Measurements from ENCODE around the gene PRKX.
"Not testable (repeated sequence)": the region's sequence is repeated elsewhere in the genome, so short reads cannot be mapped to it uniquely, and the experiment has no call there.

The PRKX gene

DNA sequence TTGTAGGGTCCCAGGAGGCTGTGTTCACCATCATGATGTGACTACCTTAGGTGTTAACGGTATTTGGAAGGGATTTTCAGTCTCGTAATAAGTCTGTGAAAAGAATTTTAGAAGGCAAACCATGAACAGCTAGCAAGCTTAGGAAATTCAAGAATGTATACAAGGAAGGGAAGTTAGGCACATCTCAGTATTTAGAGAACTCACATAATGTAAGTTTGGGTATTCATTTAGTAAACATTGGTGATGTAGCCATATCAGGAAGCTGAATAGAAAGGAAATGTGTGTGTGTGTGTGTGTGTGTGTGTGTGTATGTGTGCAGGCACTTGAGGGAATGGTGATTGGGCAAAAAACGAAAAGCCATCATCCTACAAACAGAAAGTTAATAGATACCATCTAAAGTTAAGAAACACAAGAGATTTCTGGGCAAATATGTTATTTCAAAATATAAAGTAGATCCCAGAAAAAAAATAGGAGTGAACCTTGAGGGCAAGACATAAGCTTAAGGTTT, 34.7 kb upstream of the PRKX start:
- Histone ChIP-seq H3K4me2 (ENCODE audit: low read length) (no peak overlapping the region), H3F3A (ENCODE audit: insufficient read depth, low read length) (no peaks in the 10 kb centered on the region), H3K9ac (ENCODE audit: low read length) (no peak overlapping the region), H3K4me1 (ENCODE audit: insufficient read depth, low read length, severe bottlenecking) (no peaks in the 10 kb centered on the region), H3K9me2 (ENCODE audit: low read depth, low read length) (no peaks in the 10 kb centered on the region), H3K27me3 (ENCODE audit: insufficient read depth, low read length) (no peaks in the 10 kb centered on the region), H3K9me3 (ENCODE audit: low read length) (no peaks in the 10 kb centered on the region), H3K79me2 (ENCODE audit: insufficient read depth, low read length) (no peaks in the 10 kb centered on the region), H4K20me1 (ENCODE audit: insufficient read depth, low read length) (no peaks in the 10 kb centered on the region), H3K27ac (ENCODE audit: low read depth, low read length, poor library complexity, severe bottlenecking) (no peak overlapping the region), H3K36me3 (ENCODE audit: insufficient read depth, low read length) (no peaks in the 10 kb centered on the region), H2AFZ (ENCODE audit: low read length) (no peak overlapping the region), H3K4me3 (ENCODE audit: low read depth, low read length, poor library complexity, severe bottlenecking) (no peak overlapping the region)
- no peak for TF ChIP-seq EZH2 (IDR thresholded peaks at IDR 0.05; ENCODE audit: borderline replicate concordance, low read length)
- no peak for TF ChIP-seq CTCF (IDR thresholded peaks at IDR 0.05; ENCODE audit: low read length)

DNA sequence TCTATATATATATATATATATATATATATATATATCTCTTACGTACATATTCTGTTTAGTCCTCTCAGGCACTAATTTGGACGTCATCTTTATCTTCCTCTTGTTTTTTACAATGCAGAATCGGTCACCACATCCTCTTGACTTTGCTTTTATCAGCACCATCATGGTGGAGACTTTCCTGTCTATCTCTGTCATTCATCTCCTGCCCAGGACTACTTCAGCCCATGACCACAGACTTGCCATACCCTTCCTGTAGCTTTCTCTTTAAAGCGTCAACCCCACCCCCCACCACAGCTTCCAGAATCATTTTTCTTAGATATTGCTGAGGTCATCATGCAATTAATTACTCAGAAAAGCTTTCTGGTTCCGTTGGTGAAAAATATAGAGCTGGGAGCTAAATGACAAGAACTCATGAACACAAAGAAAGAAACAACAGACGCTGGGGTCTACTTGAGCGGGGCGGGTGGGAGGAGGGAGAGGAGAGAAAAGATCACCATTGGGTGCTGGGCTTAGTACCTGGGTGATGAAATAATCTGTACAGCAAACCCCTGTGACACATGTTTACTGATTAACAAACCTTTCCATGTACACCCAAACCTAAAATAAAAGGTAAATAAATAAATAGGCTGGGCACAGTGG, 30.5 kb upstream of the PRKX start:
- H3K36me3 ChIP-seq (ENCODE audit: insufficient read depth, low read length), result no peaks in the 10 kb centered on the region
- no peaks in the 10 kb centered on the region for H3K9me2 ChIP-seq (ENCODE audit: low read depth, low read length)
- no peaks in the 10 kb centered on the region for H4K20me1 ChIP-seq (ENCODE audit: insufficient read depth, low read length)
- H3K9ac ChIP-seq (ENCODE audit: low read length), result no peak overlapping the region
- no peak for TF ChIP-seq EZH2 (IDR thresholded peaks at IDR 0.05; ENCODE audit: borderline replicate concordance, low read length)
- TF ChIP-seq CTCF (IDR thresholded peaks at IDR 0.05; ENCODE audit: low read length), result no peak
- no peak overlapping the region for H3K27ac ChIP-seq (ENCODE audit: low read depth, low read length, poor library complexity, severe bottlenecking)
- no peak overlapping the region for H2AFZ ChIP-seq (ENCODE audit: low read length)
- no peak overlapping the region for H3K4me2 ChIP-seq (ENCODE audit: low read length)
- H3K79me2 ChIP-seq (ENCODE audit: insufficient read depth, low read length), result no peaks in the 10 kb centered on the region
- H3K9me3 ChIP-seq (ENCODE audit: low read length), result no peaks in the 10 kb centered on the region
- no peaks in the 10 kb centered on the region for H3K27me3 ChIP-seq (ENCODE audit: insufficient read depth, low read length)
- no peaks in the 10 kb centered on the region for H3K4me1 ChIP-seq (ENCODE audit: insufficient read depth, low read length, severe bottlenecking)
- no peaks in the 10 kb centered on the region for H3F3A ChIP-seq (ENCODE audit: insufficient read depth, low read length)
- H3K4me3 ChIP-seq (ENCODE audit: low read depth, low read length, poor library complexity, severe bottlenecking), result no peak overlapping the region

DNA sequence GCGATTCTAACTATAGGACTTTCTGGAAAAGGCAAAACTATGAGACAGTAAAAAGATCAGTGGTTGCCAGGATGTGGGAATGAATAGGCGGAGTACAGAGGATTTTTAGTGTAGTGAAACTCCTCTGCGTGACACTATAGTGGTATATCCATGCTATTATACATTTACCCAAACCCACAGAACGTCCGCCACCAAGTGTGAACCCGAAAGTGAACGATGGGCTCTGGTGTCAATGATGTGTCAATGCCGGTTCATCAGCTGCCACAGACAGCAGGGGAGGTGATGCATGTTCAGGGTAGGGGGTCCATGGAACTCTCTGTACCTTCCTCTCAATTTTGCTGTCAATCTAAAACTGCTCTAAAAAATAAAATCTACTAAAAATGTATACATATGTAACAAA, 27.5 kb upstream of the PRKX start:
- not testable (repeated sequence) for H2AFZ ChIP-seq (ENCODE audit: low read length); H3K36me3 ChIP-seq (ENCODE audit: insufficient read depth, low read length); H3K4me1 ChIP-seq (ENCODE audit: insufficient read depth, low read length, severe bottlenecking); H3F3A ChIP-seq (ENCODE audit: insufficient read depth, low read length); H3K4me2 ChIP-seq (ENCODE audit: low read length); H3K9ac ChIP-seq (ENCODE audit: low read length); H3K9me2 ChIP-seq (ENCODE audit: low read depth, low read length); H4K20me1 ChIP-seq (ENCODE audit: insufficient read depth, low read length); H3K79me2 ChIP-seq (ENCODE audit: insufficient read depth, low read length); H3K27me3 ChIP-seq (ENCODE audit: insufficient read depth, low read length); H3K4me3 ChIP-seq (ENCODE audit: low read depth, low read length, poor library complexity, severe bottlenecking); H3K9me3 ChIP-seq (ENCODE audit: low read length); H3K27ac ChIP-seq (ENCODE audit: low read depth, low read length, poor library complexity, severe bottlenecking)

DNA sequence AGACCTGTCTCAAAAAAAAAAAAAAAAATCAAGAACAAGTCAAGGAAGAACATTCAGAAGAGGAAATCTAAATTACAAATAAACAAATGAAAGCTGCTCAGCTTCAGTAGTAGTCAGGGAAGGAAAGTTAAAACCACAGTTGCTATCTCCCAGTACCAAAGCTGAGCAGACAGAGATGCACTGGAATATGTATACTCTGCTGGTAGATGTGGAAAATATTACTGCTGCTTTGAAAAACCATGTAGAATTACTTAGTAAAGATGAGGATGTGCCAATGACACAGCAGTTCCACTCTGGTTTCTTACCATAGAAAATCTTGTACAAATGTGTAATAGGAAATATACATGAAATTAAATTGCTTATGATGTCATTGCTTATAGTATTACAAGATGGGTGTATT, 25.1 kb upstream of the PRKX start:
- H3K4me1 ChIP-seq (ENCODE audit: insufficient read depth, low read length, severe bottlenecking), result no peaks in the 10 kb centered on the region
- no peaks in the 10 kb centered on the region for H4K20me1 ChIP-seq (ENCODE audit: insufficient read depth, low read length)
- H3K79me2 ChIP-seq (ENCODE audit: insufficient read depth, low read length), result no peaks in the 10 kb centered on the region
- no peaks in the 10 kb centered on the region for H3K36me3 ChIP-seq (ENCODE audit: insufficient read depth, low read length)
- TF ChIP-seq EZH2 (IDR thresholded peaks at IDR 0.05; ENCODE audit: borderline replicate concordance, low read length), result no peak
- no peak for TF ChIP-seq CTCF (IDR thresholded peaks at IDR 0.05; ENCODE audit: low read length)
- no peak overlapping the region for H3K27ac ChIP-seq (ENCODE audit: low read depth, low read length, poor library complexity, severe bottlenecking)
- no peak overlapping the region for H3K9ac ChIP-seq (ENCODE audit: low read length)
- H3K9me3 ChIP-seq (ENCODE audit: low read length), result no peaks in the 10 kb centered on the region
- H3K4me2 ChIP-seq (ENCODE audit: low read length), result no peak overlapping the region
- no peak overlapping the region for H3K4me3 ChIP-seq (ENCODE audit: low read depth, low read length, poor library complexity, severe bottlenecking)
- no peaks in the 10 kb centered on the region for H3K27me3 ChIP-seq (ENCODE audit: insufficient read depth, low read length)
- H2AFZ ChIP-seq (ENCODE audit: low read length), result no peak overlapping the region
- no peaks in the 10 kb centered on the region for H3F3A ChIP-seq (ENCODE audit: insufficient read depth, low read length)
- H3K9me2 ChIP-seq (ENCODE audit: low read depth, low read length), result no peaks in the 10 kb centered on the region

- not testable (repeated sequence) for H3K36me3 ChIP-seq (ENCODE audit: insufficient read depth, low read length); H3K9me2 ChIP-seq (ENCODE audit: low read depth, low read length); H3K27ac ChIP-seq (ENCODE audit: low read depth, low read length, poor library complexity, severe bottlenecking); H3K9ac ChIP-seq (ENCODE audit: low read length); H3K4me2 ChIP-seq (ENCODE audit: low read length); H3F3A ChIP-seq (ENCODE audit: insufficient read depth, low read length); H3K4me3 ChIP-seq (ENCODE audit: low read depth, low read length, poor library complexity, severe bottlenecking); H3K79me2 ChIP-seq (ENCODE audit: insufficient read depth, low read length); H4K20me1 ChIP-seq (ENCODE audit: insufficient read depth, low read length); H3K9me3 ChIP-seq (ENCODE audit: low read length); H3K27me3 ChIP-seq (ENCODE audit: insufficient read depth, low read length); H2AFZ ChIP-seq (ENCODE audit: low read length); H3K4me1 ChIP-seq (ENCODE audit: insufficient read depth, low read length, severe bottlenecking)
Measured at GRCh38 chrX:3736536-3736935, 23.1 kb upstream of the PRKX start.
